ENCODE results near the gene LPIN1.

DNA sequence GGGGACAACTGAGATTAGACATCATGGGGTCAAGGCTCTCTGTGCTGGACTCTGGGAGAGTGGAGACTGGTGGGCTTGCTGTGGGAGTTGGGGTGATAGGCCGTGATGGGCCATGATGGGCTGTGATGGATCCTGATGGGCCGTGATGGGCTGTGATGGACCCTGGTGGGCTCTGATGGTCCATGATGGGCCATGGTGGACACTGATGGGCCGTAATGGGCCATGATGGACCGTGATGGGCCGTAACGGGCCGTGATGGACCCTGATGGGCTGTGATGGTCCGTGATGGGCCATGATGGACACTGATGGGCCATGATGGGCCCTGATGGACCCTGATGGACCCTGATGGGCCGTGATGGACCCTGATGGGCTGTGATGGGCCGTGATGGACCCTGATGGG is 18.5 kb downstream of the LPIN1 start:
- TF ChIP-seq CREB1 (IDR thresholded peaks at IDR 0.05; ENCODE audit: low read depth) (no peak), FOXM1 (IDR thresholded peaks at IDR 0.05; ENCODE audit: borderline replicate concordance, low read depth) (no peak), EP300 (IDR thresholded peaks at IDR 0.05; ENCODE audit: borderline replicate concordance) (no peak), TAF1 (IDR thresholded peaks at IDR 0.05; ENCODE audit: low read depth) (no peak), TCF12 (IDR thresholded peaks at IDR 0.05; ENCODE audit: low read depth) (no peak), YY1 (IDR thresholded peaks at IDR 0.05; ENCODE audit: low read depth) (no peak), TEAD4 (IDR thresholded peaks at IDR 0.05) (no peak), NFIC (IDR thresholded peaks at IDR 0.05) (no peak), CEBPB (IDR thresholded peaks at IDR 0.05) (no peak), EGR1 (IDR thresholded peaks at IDR 0.05) (no peak), RAD21 (IDR thresholded peaks at IDR 0.05; ENCODE audit: low read depth) (no peak)
- TF ChIP-seq, protein P1, sequence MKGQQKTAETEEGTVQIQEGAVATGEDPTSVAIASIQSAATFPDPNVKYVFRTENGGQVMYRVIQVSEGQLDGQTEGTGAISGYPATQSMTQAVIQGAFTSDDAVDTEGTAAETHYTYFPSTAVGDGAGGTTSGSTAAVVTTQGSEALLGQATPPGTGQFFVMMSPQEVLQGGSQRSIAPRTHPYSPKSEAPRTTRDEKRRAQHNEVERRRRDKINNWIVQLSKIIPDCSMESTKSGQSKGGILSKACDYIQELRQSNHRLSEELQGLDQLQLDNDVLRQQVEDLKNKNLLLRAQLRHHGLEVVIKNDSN (IDR thresholded peaks at IDR 0.05): no peak
- TF ChIP-seq, protein P2, sequence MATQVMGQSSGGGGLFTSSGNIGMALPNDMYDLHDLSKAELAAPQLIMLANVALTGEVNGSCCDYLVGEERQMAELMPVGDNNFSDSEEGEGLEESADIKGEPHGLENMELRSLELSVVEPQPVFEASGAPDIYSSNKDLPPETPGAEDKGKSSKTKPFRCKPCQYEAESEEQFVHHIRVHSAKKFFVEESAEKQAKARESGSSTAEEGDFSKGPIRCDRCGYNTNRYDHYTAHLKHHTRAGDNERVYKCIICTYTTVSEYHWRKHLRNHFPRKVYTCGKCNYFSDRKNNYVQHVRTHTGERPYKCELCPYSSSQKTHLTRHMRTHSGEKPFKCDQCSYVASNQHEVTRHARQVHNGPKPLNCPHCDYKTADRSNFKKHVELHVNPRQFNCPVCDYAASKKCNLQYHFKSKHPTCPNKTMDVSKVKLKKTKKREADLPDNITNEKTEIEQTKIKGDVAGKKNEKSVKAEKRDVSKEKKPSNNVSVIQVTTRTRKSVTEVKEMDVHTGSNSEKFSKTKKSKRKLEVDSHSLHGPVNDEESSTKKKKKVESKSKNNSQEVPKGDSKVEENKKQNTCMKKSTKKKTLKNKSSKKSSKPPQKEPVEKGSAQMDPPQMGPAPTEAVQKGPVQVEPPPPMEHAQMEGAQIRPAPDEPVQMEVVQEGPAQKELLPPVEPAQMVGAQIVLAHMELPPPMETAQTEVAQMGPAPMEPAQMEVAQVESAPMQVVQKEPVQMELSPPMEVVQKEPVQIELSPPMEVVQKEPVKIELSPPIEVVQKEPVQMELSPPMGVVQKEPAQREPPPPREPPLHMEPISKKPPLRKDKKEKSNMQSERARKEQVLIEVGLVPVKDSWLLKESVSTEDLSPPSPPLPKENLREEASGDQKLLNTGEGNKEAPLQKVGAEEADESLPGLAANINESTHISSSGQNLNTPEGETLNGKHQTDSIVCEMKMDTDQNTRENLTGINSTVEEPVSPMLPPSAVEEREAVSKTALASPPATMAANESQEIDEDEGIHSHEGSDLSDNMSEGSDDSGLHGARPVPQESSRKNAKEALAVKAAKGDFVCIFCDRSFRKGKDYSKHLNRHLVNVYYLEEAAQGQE (IDR thresholded peaks at IDR 0.05; ENCODE audit: low read depth): no peak
